AML-193 (cell line): ENCODE measurements around the gene NLRC4.
"Not testable (repeated sequence)": the region's sequence is repeated elsewhere in the genome, so short reads cannot be mapped to it uniquely, and the experiment has no call there.

Experiments used
- DNase-seq, 2 experiments: peaks; one replicate each; lab custom pipeline; 2025; lab: John Stamatoyannopoulos, UW

Gene NLRC4

GRCh38 chr2:32248299-32248698, 16.4 kb downstream of the NLRC4 start:
- no peak for DNase-seq

- DNase-seq: no peak
Measured at GRCh38 chr2:32246911-32247310, 17.8 kb downstream of the NLRC4 start.

GRCh38 chr2:32242331-32242730, 22.4 kb downstream of the NLRC4 start:
- DNase-seq: no peak

GRCh38 chr2:32237996-32238395, 26.7 kb downstream of the NLRC4 start:
- DNase-seq: no peak

- no peak for DNase-seq
Measured at GRCh38 chr2:32237488-32237887, 27.2 kb downstream of the NLRC4 start.

GRCh38 chr2:32235315-32235714, 29.4 kb downstream of the NLRC4 start:
- DNase-seq: no peak

GRCh38 chr2:32231959-32232358, 32.7 kb downstream of the NLRC4 start:
- no peak for DNase-seq

GRCh38 chr2:32229635-32230034, 35.1 kb downstream of the NLRC4 start:
- DNase-seq: no peak

GRCh38 chr2:32228181-32228580, 36.5 kb downstream of the NLRC4 start:
- no peak for DNase-seq

- DNase-seq: no peak
Measured at GRCh38 chr2:32227492-32227891, 37.2 kb downstream of the NLRC4 start.

- DNase-seq: peak in 1 of 2 experiments; percentile 11
Measured at GRCh38 chr2:32222966-32223365, 41.7 kb downstream of the NLRC4 start.

- DNase-seq: no peak
Measured at GRCh38 chr2:32220445-32220844, 44.2 kb downstream of the NLRC4 start.

GRCh38 chr2:32212295-32212694, 52.4 kb downstream of the NLRC4 start:
- no peak for DNase-seq

- DNase-seq: no peak
Measured at GRCh38 chr2:32210767-32211408, 53.8 kb downstream of the NLRC4 start.

- DNase-seq: not testable (repeated sequence)
Measured at GRCh38 chr2:32203428-32203827, 61.3 kb downstream of the NLRC4 start.

- no peak for DNase-seq
Measured at GRCh38 chr2:32200814-32201213, 63.9 kb downstream of the NLRC4 start.

GRCh38 chr2:32192418-32192817, 72.3 kb downstream of the NLRC4 start:
- DNase-seq: no peak

GRCh38 chr2:32189011-32189410, 75.7 kb downstream of the NLRC4 start:
- no peak for DNase-seq

GRCh38 chr2:32182667-32183066, 82.0 kb downstream of the NLRC4 start:
- no peak for DNase-seq
